ENCODE measurements around the gene CRB3. TPM values are rescaled to one million over a fixed set of nuclear protein-coding genes. Genes with fewer than 3 reads are reported as not detected.

CRB3 gene
- total RNA-seq, 1 experiment from 2014 or later = not detected

DNA sequence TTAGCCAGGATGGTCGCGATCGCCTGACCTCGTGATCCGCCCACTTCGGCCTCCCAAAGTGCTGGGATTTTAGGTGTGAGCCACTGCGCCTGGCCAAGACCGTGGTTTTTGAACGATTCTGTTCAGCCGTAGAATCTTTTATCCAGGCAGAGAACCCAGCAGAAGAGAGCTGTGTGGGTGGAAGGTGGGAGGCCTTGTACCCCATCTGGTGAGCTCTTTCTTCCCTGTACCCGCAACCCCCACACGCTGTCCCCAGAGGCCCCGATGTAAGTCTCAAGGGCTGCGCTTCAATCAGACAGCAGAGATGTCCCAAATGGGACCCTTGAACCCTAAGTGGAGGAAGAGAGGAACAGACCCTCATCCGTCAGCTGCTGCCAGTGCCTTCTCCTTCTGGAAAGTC, 8.1 kb upstream of the CRB3 start:
- H3K36me3 ChIP-seq (ENCODE audit: insufficient read depth, low read length, poor library complexity, severe bottlenecking) = peaks cover 17% of the 10 kb centered on the region
- no peak overlapping the region for H3K27ac ChIP-seq (ENCODE audit: low read depth, low read length, poor library complexity, severe bottlenecking)
- no peaks in the 10 kb centered on the region for H3K27me3 ChIP-seq (replicated peaks; ENCODE audit: insufficient read depth, low read depth, low read length, poor library complexity)
- no peak for DNase-seq (ENCODE audit: low spot score)
- H3K9me3 ChIP-seq (ENCODE audit: low read depth, low read length, poor library complexity, severe bottlenecking) = peaks cover 6% of the 10 kb centered on the region
- no TSS peak for BruUV-seq (replicated peaks)
- no peak for TF ChIP-seq EZH2 (IDR thresholded peaks at IDR 0.05; ENCODE audit: borderline replicate concordance, low read depth, low read length, poor library complexity, severe bottlenecking)
- TF ChIP-seq, protein P1, sequence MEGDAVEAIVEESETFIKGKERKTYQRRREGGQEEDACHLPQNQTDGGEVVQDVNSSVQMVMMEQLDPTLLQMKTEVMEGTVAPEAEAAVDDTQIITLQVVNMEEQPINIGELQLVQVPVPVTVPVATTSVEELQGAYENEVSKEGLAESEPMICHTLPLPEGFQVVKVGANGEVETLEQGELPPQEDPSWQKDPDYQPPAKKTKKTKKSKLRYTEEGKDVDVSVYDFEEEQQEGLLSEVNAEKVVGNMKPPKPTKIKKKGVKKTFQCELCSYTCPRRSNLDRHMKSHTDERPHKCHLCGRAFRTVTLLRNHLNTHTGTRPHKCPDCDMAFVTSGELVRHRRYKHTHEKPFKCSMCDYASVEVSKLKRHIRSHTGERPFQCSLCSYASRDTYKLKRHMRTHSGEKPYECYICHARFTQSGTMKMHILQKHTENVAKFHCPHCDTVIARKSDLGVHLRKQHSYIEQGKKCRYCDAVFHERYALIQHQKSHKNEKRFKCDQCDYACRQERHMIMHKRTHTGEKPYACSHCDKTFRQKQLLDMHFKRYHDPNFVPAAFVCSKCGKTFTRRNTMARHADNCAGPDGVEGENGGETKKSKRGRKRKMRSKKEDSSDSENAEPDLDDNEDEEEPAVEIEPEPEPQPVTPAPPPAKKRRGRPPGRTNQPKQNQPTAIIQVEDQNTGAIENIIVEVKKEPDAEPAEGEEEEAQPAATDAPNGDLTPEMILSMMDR (conservative IDR thresholded peaks at IDR 0.05; ENCODE audit: low read depth, low read length) = no peak
- peaks cover 13% of the 10 kb centered on the region for H3K4me1 ChIP-seq (ENCODE audit: insufficient read depth, low read length, poor library complexity, severe bottlenecking)
- CTCF ChIA-PET = interaction anchor here (0.6 kb wide), 1 partner anchor 18 kb away, joined by 4 read pairs; no protein-coding TSS in a partner anchor
- POLR2A ChIA-PET (ENCODE audit: low non-redundant PET) = no interaction called here
- no peak overlapping the region for H3K4me3 ChIP-seq (ENCODE audit: low read depth, low read length, poor library complexity, severe bottlenecking)
- intact Hi-C loops (cut with micrococcal nuclease; ENCODE audit: unreplicated experiment) = no loop called here

- Histone ChIP-seq H3K4me3 (ENCODE audit: low read depth, low read length, poor library complexity, severe bottlenecking) (peak overlapping the region; percentile 80), H3K27me3 (replicated peaks; ENCODE audit: insufficient read depth, low read depth, low read length, poor library complexity) (no peaks in the 10 kb centered on the region), H3K9me3 (ENCODE audit: low read depth, low read length, poor library complexity, severe bottlenecking) (peaks cover 6% of the 10 kb centered on the region), H3K27ac (ENCODE audit: low read depth, low read length, poor library complexity, severe bottlenecking) (no peak overlapping the region), H3K4me1 (ENCODE audit: insufficient read depth, low read length, poor library complexity, severe bottlenecking) (peaks cover 13% of the 10 kb centered on the region), H3K36me3 (ENCODE audit: insufficient read depth, low read length, poor library complexity, severe bottlenecking) (peaks cover 17% of the 10 kb centered on the region)
- BruUV-seq (replicated peaks) = no TSS peak
- intact Hi-C loops (cut with micrococcal nuclease; ENCODE audit: unreplicated experiment) = no loop called here
- ChIA-PET POLR2A (ENCODE audit: low non-redundant PET) (no interaction called here), CTCF (no interaction called here)
- DNase-seq (ENCODE audit: low spot score) = no peak
- no peak for TF ChIP-seq EZH2 (IDR thresholded peaks at IDR 0.05; ENCODE audit: borderline replicate concordance, low read depth, low read length, poor library complexity, severe bottlenecking)
- TF ChIP-seq, protein P1 (conservative IDR thresholded peaks at IDR 0.05; ENCODE audit: low read depth, low read length) = no peak
Measured at GRCh38 chr19:6457958-6458694, 5.9 kb upstream of the CRB3 start.

DNA sequence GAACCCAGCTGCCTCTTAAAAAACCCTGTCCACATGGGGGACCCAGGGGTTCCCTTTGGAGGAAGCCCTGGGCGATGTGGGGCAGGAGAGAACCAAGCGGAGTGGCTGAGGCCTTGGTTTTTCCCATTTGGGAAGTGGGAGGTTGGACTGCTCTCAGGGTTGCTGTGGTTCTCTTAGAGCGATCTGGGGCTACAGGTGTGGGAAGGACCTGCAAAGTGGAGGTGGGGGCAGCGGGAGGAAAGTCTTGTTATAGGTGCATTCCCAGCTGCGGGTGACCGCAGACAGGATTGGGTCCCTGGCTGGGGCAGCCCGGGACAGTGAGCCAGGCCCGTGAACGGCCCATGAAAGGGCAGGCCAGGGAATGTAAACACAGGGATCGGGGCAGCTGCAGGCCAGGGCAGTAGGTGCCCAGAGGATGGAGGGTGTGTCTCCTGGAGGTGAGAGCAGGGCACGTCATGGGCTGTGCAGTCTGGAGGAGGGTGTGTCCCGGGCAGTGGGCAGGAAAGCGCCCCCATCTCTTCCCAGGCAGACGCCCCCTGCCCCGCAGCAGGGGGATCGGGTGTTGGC, 5.3 kb upstream of the CRB3 start:
- no TSS peak for BruUV-seq (replicated peaks)
- POLR2A ChIA-PET (ENCODE audit: low non-redundant PET) = no interaction called here
- intact Hi-C loops (cut with micrococcal nuclease; ENCODE audit: unreplicated experiment) = no loop called here

More for the DNA sequence above, 5.3 kb upstream of the CRB3 start:
- Histone ChIP-seq H3K4me1 (ENCODE audit: insufficient read depth, low read length, poor library complexity, severe bottlenecking) (peaks cover 13% of the 10 kb centered on the region), H3K4me3 (ENCODE audit: low read depth, low read length, poor library complexity, severe bottlenecking) (peak overlapping the region; percentile 80), H3K36me3 (ENCODE audit: insufficient read depth, low read length, poor library complexity, severe bottlenecking) (peaks cover 13% of the 10 kb centered on the region), H3K9me3 (ENCODE audit: low read depth, low read length, poor library complexity, severe bottlenecking) (peaks cover 5% of the 10 kb centered on the region), H3K27me3 (replicated peaks; ENCODE audit: insufficient read depth, low read depth, low read length, poor library complexity) (peaks cover under 1% of the 10 kb centered on the region), H3K27ac (ENCODE audit: low read depth, low read length, poor library complexity, severe bottlenecking) (peak overlapping the region; percentile 64)
- CTCF ChIA-PET = interaction anchor here (0.6 kb wide), 1 partner anchor 198 kb away, joined by 3 read pairs; no protein-coding TSS in a partner anchor
- TF ChIP-seq EZH2 (IDR thresholded peaks at IDR 0.05; ENCODE audit: borderline replicate concordance, low read depth, low read length, poor library complexity, severe bottlenecking) = no peak
- TF ChIP-seq, protein P1 (conservative IDR thresholded peaks at IDR 0.05; ENCODE audit: low read depth, low read length) = no peak
- no peak for DNase-seq (ENCODE audit: low spot score)

All from A673 (cell line).